NCI-H1417 (cell line): ENCODE measurements around the gene GRHPR.
"Not testable (repeated sequence)": the region's sequence is repeated elsewhere in the genome, so short reads cannot be mapped to it uniquely, and the experiment has no call there.

Experiments used
- DNase-seq, 3 experiments: peaks; one replicate each; lab custom pipeline; 2025; lab: John Stamatoyannopoulos, UW

The GRHPR gene

GRCh38 chr9:37421914-37422288 lies 595 bp upstream of the GRHPR start:
- no peak for DNase-seq

DNA sequence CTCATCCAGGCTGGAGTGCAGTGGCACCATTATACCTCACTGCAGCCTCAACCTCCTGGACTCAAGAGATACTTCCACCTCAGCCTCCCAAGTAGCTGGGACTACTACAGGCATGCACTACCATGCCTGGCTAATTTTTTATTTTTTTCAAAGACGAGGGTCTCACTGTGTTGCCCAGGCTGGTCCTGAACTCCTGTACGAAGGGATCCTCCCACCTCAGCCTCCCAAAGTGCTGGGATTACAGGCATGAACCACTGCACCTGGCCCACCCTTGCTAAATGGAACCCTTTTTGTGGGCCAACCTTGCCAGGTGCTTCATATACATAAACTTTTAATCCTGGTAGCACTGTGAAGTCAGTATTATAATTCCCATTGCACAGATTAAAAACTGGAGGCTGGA lies 1.0 kb downstream of the GRHPR start:
- no peak for DNase-seq

DNA sequence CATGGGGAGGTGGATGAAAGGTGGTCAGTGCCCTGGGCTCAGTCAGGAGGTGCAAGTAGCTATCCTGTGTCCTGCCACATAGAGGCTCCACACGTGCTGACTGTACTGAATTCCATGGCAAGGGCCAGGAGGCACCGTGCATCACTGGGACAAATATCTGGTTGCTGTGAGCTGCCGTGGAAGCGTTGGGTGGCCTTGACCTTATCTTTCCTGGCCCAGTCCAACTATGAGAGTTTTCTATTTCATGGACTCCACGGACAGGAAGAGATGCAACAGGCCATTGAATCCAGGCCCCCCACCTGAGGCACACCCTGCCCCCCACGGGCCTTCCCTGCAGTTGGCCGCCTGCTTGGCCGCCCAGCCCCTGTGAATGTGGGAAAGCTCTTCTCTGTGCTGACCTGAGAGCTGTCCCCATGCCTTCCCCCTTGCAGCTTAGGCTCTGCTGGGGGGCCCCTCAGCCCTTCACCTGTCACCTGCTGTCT lies 1.7 kb downstream of the GRHPR start:
- no peak for DNase-seq

DNA sequence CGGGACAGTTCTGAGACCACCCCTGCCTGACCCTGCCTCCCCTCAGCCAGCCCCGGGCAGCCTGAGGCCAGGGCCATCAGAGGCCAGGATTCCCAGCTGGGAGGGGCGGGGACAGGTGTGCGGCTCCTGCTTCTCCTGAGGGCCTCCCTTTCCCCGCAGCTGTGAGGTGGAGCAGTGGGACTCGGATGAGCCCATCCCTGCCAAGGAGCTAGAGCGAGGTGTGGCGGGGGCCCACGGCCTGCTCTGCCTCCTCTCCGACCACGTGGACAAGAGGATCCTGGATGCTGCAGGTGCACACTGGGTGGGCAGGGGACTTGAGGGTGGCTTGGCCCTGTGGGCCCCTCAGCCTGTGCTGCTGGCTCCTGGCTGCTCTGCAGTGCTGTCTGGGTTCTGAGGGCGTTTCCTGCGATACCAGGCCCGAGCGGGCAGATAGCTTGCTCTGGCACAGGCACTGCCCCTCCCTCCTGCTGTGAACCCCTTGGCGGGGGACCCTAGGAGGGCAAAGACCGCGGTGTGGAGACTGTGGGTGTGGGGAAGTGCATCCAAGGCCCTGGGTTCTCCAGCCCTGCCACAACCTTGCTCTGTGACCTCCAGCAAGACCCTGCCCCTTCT lies 2.3 kb downstream of the GRHPR start:
- no peak for DNase-seq

GRCh38 chr9:37425298-37425752 lies 2.8 kb downstream of the GRHPR start:
- no peak for DNase-seq

DNA sequence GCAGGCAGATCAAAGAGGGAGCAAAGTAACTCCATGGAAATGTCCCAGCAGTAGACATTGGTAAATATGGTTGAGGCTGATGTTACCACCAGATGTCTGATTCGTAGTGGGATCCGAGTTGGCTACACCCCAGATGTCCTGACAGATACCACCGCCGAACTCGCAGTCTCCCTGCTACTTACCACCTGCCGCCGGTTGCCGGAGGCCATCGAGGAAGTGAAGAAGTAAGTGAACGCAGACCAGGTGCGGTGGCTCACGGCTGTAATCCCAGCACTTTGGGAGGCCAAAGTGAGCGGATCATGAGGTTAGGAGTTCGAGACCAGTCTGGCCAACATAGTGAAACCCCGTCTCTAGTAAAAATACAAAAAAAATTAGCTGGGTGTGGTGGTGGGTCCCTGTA lies 3.9 kb downstream of the GRHPR start:
- DNase-seq: not testable (repeated sequence)

DNA sequence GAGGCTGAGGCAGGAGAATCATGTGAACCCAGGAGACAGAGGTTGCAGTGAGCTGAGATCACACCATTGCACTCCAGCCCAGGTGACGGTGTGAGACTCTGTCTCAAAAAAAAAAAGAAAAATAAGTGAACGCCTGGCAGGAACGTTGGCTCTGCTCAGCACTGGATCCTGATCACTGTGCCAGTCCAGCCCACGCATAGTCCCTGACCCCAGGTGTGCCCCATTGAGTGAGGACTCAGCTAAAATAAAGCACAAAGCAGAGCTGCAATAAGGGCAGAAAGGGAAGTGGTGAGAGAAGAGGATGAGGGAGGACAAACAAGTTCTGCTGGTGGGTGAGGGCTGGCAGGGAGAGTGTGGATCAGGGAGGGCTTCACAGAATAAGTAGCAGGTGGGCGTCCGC lies 4.3 kb downstream of the GRHPR start:
- DNase-seq: no peak

DNA sequence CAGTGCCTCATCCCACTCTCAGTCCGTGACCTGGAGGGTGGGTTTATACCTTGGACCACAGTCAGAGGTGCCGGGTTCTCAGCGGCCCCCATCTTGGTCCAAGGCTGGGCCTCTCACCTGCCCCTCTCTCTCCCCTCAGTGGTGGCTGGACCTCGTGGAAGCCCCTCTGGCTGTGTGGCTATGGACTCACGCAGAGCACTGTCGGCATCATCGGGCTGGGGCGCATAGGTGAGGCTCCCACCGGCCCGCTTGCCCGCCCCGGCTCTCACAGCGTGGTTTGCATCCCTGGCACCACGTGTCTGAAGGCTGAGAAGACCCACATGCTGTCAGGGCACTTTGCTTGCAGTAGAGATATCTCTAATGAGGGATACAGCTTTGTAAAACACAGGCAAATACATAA lies 5.8 kb downstream of the GRHPR start:
- no peak for DNase-seq

DNA sequence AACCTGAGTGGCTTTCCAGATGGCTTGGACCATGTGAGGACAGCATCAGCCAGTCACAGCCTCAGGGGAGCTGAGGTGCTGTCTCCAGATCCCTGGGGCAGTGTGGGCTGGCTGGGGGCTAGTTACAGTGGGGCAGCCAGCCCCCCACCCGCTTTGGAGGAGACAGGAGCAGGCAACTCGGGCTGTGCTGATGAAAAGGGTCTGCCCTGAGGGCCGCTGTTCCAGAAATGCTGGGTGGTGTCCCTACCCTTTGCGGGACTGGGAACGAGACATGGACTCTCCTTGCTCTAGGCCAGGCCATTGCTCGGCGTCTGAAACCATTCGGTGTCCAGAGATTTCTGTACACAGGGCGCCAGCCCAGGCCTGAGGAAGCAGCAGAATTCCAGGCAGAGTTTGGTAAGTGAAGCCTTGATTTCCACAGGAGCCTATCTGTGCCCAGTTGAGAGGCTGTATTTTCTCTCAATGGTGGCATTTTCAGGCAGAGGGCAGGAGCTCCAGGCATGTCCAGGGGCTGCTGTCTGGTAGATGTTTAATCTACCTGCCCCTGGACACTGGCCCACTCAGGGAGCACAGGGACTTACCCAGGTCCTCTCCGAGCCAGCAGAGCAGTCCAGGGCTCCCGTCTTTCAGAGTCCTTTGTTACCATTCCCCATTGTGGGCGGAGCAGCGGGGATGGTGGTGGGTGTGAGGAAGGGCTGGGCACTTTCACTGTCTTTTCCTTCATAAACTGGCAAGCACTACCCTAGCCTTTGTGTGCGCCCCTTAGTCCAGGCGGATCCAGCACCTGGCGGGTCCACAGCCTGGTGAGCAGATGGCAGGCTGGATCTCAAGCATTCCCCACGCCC lies 7.2 kb downstream of the GRHPR start:
- DNase-seq: no peak

DNA sequence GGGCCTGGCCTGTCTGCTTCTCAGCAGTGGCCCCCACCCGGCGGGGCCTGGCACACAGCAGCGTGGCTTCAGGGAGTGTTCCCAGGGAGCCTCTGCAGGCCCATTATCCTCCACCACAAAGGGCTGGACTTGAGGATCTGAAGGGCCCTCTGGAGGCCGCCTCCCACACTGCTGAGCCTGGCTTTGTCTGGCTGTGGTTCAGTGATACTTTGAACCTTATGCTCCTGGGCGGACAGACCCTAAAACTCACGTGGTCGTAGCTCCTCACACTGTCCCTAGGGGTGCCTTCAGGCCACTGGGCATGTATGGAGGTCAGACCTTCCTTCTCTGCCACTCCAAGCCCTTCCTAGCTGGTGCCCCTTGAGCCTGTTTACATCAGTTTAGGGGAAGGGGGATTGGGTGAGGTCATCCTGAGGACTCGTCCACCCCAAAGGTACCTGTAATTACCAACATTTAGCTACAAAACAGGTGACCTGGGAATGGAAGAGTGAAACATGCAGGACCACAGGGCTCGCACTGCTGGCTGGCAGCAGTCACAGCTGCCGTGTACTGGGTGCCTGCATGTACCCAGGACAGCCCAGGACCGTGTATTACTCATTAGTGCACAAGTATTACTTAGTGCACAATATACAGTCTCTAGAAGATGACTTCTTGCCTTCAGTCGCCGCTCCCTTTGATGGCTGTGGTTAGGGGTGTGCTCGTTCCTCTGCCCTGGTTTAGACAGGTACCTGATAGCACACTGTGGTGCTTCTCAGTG lies 8.5 kb downstream of the GRHPR start:
- DNase-seq: peak in 2 of 3 experiments; percentile 9 to 51

GRCh38 chr9:37432020-37432419 lies 9.5 kb downstream of the GRHPR start:
- DNase-seq: no peak

DNA sequence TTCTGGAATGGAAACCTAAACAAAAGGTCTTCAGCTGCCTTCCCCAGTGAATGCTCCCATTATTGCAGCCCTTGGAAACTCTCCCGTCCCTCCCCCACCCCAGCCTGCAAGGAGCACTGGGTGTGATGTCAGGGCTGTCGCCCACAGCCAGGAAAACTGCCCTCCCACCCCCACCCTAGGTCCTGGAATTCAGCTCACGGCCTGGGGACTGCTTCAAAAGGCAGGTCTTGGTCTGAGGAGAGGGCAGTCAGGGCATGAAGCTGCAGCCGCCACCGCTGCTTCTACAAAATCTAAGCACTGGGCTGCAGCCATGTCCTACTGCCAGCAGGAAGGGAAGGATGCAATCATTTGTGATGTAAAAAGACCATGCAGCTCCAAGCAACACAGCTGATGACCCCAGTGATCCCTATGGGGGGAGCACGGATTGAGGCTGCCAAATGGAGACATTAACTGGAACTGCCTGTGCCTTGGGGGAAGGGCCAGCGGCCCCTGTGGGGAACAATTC lies 11.4 kb downstream of the GRHPR start:
- no peak for DNase-seq

- no peak for DNase-seq
Observed at GRCh38 chr9:37436540-37436939, 14.0 kb downstream of the GRHPR start.

DNA sequence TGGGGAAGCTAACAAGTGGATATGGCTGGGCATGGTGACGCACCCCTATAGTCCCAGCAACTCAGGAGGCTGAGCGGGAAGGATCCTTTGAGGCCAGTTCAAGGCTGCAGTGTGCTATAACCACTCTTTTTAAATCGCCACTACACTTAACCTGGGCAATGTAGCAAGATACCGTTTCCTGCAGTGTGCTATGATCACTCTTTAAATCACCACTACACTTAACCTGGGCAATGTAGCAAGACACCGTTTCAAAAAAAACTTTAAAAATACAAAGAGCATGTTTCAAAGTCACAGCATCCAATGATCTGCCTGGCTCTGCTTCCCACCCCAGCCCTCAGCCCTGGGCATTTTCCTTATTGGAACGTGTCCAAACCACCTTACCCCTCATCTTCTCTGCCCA lies 14.5 kb downstream of the GRHPR start:
- DNase-seq: no peak

DNA sequence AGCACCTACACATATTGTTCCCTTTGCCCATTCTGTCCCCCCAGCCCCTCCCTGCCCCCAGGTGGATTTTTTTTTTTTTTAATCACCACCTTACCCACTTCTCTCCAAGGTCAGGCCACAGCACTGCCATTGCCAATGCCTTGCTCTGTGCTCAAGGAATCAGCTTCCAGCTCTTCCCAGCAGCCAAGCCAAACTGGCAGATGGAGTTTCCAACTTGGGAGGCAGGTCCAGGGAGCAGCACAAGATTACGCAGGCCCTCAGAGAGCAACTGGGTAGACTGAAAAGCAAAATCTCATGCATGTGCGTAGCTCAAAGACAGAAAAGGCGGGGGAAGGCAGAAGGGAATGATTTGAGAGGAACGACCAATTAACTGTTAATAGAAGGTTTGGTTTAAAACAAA lies 15.1 kb downstream of the GRHPR start:
- DNase-seq: no peak

GRCh38 chr9:37438359-37438758 lies 15.9 kb downstream of the GRHPR start:
- no peak for DNase-seq

DNA sequence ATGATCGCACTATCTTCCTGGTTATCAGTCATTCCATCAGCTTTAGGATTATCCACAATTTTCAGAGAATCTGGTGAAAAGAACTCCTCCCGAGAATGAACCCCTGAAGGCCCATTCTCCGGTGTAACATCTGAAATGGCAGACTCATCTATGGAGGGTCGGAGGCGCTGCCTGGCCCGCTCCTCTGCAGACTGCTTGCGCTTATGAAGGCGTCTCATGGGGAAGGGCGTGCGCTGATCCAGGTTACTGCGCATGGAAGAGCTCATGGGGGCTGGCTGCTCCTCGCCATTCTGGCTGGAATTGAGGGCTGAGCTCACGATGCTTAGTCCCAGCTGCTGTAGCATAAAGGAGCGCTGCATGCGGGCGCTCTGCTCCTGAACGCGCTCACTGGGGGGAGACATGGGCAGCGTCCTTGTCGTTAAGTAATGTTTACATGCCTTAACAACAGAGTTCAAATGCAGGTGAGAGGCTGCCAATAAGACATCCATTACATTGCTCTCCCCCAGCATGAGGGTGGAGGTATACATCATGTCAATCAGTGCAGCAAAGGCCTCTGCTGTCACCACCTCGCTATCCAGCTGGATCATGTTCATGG lies 19.4 kb downstream of the GRHPR start:
- DNase-seq: no peak

DNA sequence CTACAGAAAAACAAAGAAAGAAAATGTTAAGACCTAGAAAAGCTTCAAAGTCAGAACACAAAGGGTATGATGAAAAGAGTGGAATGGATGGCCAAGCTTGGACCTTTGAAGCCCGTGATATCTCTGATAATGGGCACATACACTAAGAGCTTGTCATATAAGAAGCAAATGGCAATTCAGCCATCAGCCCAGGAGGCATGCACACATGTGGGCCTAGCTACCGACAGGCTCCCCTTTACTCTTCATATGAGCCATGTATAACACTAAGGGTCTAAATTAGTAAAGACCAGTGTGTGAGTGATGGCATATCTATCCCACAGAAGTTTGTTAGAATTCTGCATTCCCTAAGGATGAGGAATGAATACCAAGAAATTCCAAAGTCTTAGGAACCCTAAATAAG lies 20.1 kb downstream of the GRHPR start:
- no peak for DNase-seq

GRCh38 chr9:37443566-37443965 lies 21.1 kb downstream of the GRHPR start:
- DNase-seq: no peak

- no peak for DNase-seq
Observed at GRCh38 chr9:37444890-37445289, 22.4 kb downstream of the GRHPR start.

GRCh38 chr9:37445832-37446231 lies 23.3 kb downstream of the GRHPR start:
- no peak for DNase-seq

DNA sequence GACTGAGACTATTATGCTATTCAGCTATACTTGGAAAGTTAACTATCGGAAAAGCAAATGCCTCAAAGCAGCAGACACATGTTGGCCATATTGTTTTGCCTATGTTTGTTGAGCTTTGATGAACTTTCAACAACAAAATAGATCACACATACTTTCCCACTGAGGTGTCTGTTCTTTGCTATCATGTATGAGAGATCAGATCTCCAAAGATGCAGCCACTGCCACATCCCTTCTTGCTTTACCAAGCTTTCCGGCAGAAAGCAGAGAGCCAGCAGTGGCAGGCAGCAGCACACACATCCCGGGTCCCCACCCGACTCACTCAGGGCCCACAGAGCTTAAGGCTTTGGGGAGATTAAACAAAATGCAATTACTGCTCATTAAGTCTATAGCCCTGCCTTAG lies 23.9 kb downstream of the GRHPR start:
- DNase-seq: no peak
